Breast epithelium (tissue), 4 donors: ENCODE results near the gene FAM193A. TPM values are rescaled to one million over a fixed set of nuclear protein-coding genes. Genes with fewer than 3 reads are reported as not detected.

Experiments used
- DNase-seq, 2 donors: peaks; one replicate each; pipeline ENCODE4 v3.0.0-alpha.2; 2019; ENCODE audit warnings: low spot score in 2 of 2
- H3K27ac ChIP-seq, 2 donors: fragments of 200-600 bp; sonication (generic) in 1 of 2; one replicate each; pipeline ENCODE4 v1.5.1; 2016 to 2019; ENCODE audit warnings: mild to moderate bottlenecking in 1 of 2
- H3K27me3 ChIP-seq, 2 donors: fragments of 200-600 bp; sonication (generic) in 1 of 2; one replicate each; pipeline versions ENCODE4 v1.5.1 to v1.6.0; 2017 to 2019; ENCODE audit warnings: control low read depth in 1 of 2, mild to moderate bottlenecking in 1 of 2
- H3K36me3 ChIP-seq: fragments of 200-600 bp; one replicate; pipeline ENCODE4 v1.5.1; 2019
- H3K4me1 ChIP-seq, 2 donors: fragments of 200-600 bp; sonication (generic); one replicate each; pipeline ENCODE4 v1.5.1; 2016 to 2019; ENCODE audit warnings: control low read depth in 1 of 2
- H3K4me3 ChIP-seq, 3 donors: fragments of 200-600 bp; sonication (generic); 1 replicate in 2 of 3; 2 replicates in 1 of 3; pipeline ENCODE4 v1.5.1; 2016 to 2019; ENCODE audit warnings: mild to moderate bottlenecking in 3 of 3, moderate library complexity in 2 of 3
- H3K9me3 ChIP-seq, 2 donors: fragments of 200-600 bp; sonication (generic) in 1 of 2; one replicate each; pipeline ENCODE4 v1.5.1; 2016 to 2019; ENCODE audit warnings: control low read depth in 1 of 2
- POLR2A ChIP-seq: fragments of 450-650 bp; IDR thresholded peaks from one replicate; pipeline ENCODE4 v1.6.1; 2016; ENCODE audit warnings: antibody characterized with exemption, mild to moderate bottlenecking, moderate library complexity
- POLR2AphosphoS5 ChIP-seq, 3 donors: sonication (generic); formaldehyde crosslinking; IDR thresholded peaks; one replicate each; pipeline ENCODE4 v1.6.1; 2017; ENCODE audit warnings: antibody characterized with exemption in 3 of 3
- intact Hi-C: fragments of 100-400 bp; cut with DNase I; formaldehyde crosslinking; loops from one replicate; pipeline ENCODE4 v1.15.1; 2023; ENCODE audit warnings: low total_unique reads
- total RNA-seq, 3 donors: library from RNA; depleted of rRNA; stranded (reverse); fragments of >200 nt; gene quantifications; one replicate each; pipeline ENCODE4 v1.1.0, GENCODE V29; 2016
- TF ChIP-seq, protein P1 (sequence below), 3 donors: fragments of 450-650 bp; IDR thresholded peaks; one replicate each; pipeline ENCODE4 v1.5.1; 2016 to 2017; ENCODE audit warnings: antibody characterized with exemption in 3 of 3, mild to moderate bottlenecking in 3 of 3, moderate library complexity in 3 of 3

The FAM193A gene
- total RNA-seq, 3 donors from 2014 or later, result 24.5 to 26.5 (median 24.7) TPM

DNA sequence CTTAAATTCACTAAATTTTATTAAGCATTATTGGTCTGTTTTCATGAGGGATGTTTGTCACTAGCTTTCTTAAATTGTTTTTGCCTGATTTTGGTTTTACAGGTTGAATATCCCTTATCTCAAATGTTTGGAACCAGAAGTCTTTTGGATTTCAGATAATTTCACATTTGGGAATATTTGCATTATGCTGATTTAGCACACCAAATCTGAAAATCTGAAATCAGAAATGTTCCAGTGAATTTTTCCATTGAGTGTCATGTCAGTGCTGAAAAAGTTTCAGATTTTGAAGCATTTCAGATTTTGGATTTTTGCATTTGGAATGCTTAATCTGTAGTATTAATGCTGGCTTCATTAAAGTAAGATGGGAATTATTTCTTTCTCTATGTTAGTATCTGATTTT lies 14.7 kb downstream of the FAM193A start:
- H3K27ac ChIP-seq, result no peak overlapping the region
- H3K36me3 ChIP-seq, result no peaks in the 10 kb centered on the region
- DNase-seq, result no peak
- intact Hi-C loops, result no loop called here
- no peaks in the 10 kb centered on the region for H3K4me1 ChIP-seq
- no peaks in the 10 kb centered on the region for H3K27me3 ChIP-seq
- TF ChIP-seq, protein P1, sequence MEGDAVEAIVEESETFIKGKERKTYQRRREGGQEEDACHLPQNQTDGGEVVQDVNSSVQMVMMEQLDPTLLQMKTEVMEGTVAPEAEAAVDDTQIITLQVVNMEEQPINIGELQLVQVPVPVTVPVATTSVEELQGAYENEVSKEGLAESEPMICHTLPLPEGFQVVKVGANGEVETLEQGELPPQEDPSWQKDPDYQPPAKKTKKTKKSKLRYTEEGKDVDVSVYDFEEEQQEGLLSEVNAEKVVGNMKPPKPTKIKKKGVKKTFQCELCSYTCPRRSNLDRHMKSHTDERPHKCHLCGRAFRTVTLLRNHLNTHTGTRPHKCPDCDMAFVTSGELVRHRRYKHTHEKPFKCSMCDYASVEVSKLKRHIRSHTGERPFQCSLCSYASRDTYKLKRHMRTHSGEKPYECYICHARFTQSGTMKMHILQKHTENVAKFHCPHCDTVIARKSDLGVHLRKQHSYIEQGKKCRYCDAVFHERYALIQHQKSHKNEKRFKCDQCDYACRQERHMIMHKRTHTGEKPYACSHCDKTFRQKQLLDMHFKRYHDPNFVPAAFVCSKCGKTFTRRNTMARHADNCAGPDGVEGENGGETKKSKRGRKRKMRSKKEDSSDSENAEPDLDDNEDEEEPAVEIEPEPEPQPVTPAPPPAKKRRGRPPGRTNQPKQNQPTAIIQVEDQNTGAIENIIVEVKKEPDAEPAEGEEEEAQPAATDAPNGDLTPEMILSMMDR (IDR thresholded peaks at IDR 0.05), result no peak
- no peak for TF ChIP-seq POLR2A
- TF ChIP-seq POLR2AphosphoS5 (IDR thresholded peaks at IDR 0.05), result no peak
- H3K9me3 ChIP-seq, result no peaks in the 10 kb centered on the region
- H3K4me3 ChIP-seq, result no peak overlapping the region

DNA sequence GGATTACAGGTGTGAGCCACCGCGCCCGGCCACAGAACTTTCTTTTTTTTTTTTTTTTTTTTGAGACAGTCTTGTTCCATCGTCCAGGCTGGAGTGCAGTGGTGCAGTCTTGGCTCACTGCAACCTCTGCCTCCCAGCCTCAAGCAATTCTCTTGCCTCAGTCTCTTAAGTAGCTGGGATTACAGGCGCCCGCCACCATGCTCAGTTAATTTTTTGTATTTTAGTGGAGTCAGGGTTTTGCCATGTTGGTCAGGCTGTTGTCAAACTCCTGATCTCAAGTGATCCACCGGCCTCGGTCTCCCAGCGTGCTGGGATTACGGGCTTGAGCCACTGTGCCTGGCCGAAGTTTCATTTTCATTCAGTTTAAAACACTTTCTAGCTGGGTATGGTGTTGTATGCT lies 16.4 kb downstream of the FAM193A start:
- no peaks in the 10 kb centered on the region for H3K27me3 ChIP-seq
- no peaks in the 10 kb centered on the region for H3K4me1 ChIP-seq
- no peaks in the 10 kb centered on the region for H3K9me3 ChIP-seq
- TF ChIP-seq POLR2AphosphoS5 (IDR thresholded peaks at IDR 0.05), result no peak
- no peak for TF ChIP-seq POLR2A
- TF ChIP-seq, protein P1 (IDR thresholded peaks at IDR 0.05), result no peak
- H3K27ac ChIP-seq, result no peak overlapping the region
- no peak for DNase-seq
- intact Hi-C loops, result no loop called here
- H3K36me3 ChIP-seq, result no peaks in the 10 kb centered on the region
- H3K4me3 ChIP-seq, result no peak overlapping the region

DNA sequence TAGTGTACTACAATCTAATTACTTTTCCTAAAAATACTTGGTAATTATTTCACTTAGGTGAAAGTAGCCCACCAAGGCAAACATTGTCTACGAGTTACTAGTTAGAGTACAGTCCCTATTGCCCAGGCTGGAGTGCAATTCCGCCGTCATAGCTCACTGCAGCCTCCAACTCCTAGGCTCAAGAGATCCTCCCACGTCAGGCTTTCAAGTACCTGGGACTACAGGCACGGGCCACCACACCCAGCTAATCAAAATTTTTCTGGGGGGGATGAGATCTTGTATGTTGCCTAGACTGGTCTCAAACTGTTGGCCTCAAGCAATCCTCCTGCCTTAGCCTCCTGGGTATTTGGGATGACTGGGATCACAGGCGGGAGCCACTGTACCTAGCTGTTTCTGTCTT lies 21.9 kb downstream of the FAM193A start:
- Histone ChIP-seq H3K36me3 (no peaks in the 10 kb centered on the region), H3K27ac (no peak overlapping the region), H3K4me3 (no peak overlapping the region), H3K4me1 (no peaks in the 10 kb centered on the region), H3K9me3 (no peaks in the 10 kb centered on the region), H3K27me3 (no peaks in the 10 kb centered on the region)
- TF ChIP-seq, protein P1 (IDR thresholded peaks at IDR 0.05), result no peak
- no peak for TF ChIP-seq POLR2A
- TF ChIP-seq POLR2AphosphoS5 (IDR thresholded peaks at IDR 0.05), result no peak
- intact Hi-C loops, result no loop called here
- no peak for DNase-seq

DNA sequence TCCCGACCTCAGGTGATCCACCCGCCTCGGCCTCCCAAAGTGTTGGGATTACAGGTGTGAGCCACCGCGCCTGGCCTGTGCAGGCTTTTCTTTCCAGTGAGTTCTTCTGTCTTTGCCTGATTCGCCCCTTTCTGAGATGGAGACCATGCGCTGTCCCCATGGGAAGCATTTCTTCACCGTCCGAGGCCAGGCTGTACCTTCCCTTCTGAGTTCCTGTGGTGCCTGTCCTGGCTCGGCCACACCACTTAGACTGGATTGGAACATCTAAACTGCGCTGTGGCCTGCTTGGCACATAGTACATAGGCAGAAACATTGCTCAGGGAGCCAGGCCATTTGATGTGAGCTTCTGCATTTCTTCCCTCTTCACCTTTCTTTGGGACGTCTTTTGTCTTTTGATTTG lies 23.7 kb downstream of the FAM193A start:
- intact Hi-C loops, result no loop called here
- Histone ChIP-seq H3K27me3 (no peaks in the 10 kb centered on the region), H3K36me3 (no peaks in the 10 kb centered on the region), H3K27ac (no peak overlapping the region), H3K9me3 (no peaks in the 10 kb centered on the region), H3K4me3 (no peak overlapping the region), H3K4me1 (no peaks in the 10 kb centered on the region)
- TF ChIP-seq POLR2AphosphoS5 (IDR thresholded peaks at IDR 0.05), result no peak
- TF ChIP-seq, protein P1 (IDR thresholded peaks at IDR 0.05), result no peak
- TF ChIP-seq POLR2A, result no peak
- no peak for DNase-seq

DNA sequence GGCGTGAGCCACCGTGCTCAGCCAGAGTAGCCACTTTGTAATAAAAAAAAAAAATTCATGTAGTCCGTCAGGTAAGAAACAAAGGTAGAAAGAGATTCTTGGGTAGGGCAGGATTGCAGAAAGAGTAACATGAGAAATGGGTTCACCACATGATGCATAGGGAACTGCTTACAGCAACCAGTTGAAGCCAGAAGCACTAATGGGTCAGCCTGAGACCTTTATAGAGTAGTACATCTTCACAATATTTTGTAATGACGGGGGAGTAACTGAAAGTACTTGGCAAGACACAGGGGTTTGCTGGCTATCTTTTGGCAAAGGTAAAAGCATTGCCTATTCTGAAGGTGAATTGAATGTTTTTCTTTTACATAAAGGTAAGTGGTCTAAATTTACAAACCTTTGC lies 29.1 kb downstream of the FAM193A start:
- no peak overlapping the region for H3K4me3 ChIP-seq
- DNase-seq, result no peak
- TF ChIP-seq POLR2A, result no peak
- no peak for TF ChIP-seq POLR2AphosphoS5 (IDR thresholded peaks at IDR 0.05)
- TF ChIP-seq, protein P1 (IDR thresholded peaks at IDR 0.05), result no peak
- H3K27ac ChIP-seq, result no peak overlapping the region
- no peaks in the 10 kb centered on the region for H3K4me1 ChIP-seq
- H3K36me3 ChIP-seq, result no peaks in the 10 kb centered on the region
- H3K9me3 ChIP-seq, result no peaks in the 10 kb centered on the region
- intact Hi-C loops, result loop anchor here (5.0 kb wide), 1 partner anchor 1878 kb away; the partner anchor contains the start of gene SLC49A3
- no peaks in the 10 kb centered on the region for H3K27me3 ChIP-seq
